ENCODE data around the gene TNRC6A.
"Not testable (repeated sequence)": the region's sequence is repeated elsewhere in the genome, so short reads cannot be mapped to it uniquely, and the experiment has no call there.

The TNRC6A gene

DNA sequence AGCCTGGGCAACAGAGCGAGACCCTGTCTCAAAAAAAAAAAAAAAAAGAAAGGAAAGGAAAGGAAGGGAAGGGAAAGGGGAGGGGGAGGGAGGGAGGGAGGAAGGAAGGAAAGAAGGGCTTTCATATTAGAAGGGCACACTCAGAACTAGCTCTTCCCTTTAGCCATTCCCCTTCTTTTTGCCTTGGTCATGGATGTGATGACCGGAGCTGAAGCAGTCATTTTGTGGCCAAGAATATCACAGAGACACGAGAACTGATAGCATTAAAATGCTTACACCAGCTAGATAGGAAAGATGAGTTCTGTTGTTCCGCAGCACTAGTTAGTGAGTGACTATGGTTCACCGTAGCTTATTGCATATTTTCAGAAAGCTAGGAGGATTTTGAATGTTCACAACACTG, 32.8 kb upstream of the TNRC6A start:
- Histone ChIP-seq H3K27ac (ENCODE audit: low read depth in 2 of 2, low read length in 2 of 2) (no peak overlapping the region), H3K4me3 (ENCODE audit: low read length in 2 of 2) (no peak overlapping the region), H3K9ac (ENCODE audit: low read depth in 1 of 2, low read length in 2 of 2) (no peak overlapping the region), H3K36me3 (ENCODE audit: control insufficient read depth in 2 of 2, insufficient read depth in 2 of 2, low read length in 2 of 2) (no peaks in the 10 kb centered on the region), H3K27me3 (ENCODE audit: control insufficient read depth in 2 of 2, insufficient read depth in 2 of 2, low read length in 2 of 2) (no peaks in the 10 kb centered on the region), H3K4me1 (ENCODE audit: control insufficient read depth in 2 of 2, insufficient read depth in 2 of 2, low read length in 2 of 2) (peaks cover 0 to 3% of the 10 kb centered on the region in 2 donors), H3K9me3 (ENCODE audit: control insufficient read depth in 2 of 2, low read length in 2 of 2) (no peaks in the 10 kb centered on the region)

DNA sequence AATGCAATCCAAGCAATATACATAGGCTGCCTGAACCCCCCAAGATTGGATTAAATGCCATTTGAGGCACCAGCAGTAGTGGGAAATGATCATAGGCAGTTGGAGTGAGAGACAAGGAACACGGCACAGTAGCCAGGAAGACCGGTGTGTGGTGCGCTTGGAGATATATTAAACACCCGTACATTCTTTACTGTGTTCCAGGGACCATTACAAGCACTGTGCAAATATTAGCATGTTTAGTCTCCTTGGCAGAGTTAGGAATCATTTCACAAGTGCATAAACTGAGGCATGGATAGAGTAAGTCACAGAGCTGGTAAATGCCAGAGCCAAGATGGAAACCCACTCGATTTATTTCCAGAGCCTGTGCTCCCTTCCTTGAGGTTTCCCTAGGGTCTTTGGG, 31.1 kb upstream of the TNRC6A start:
- Histone ChIP-seq H3K9me3 (ENCODE audit: control insufficient read depth in 2 of 2, low read length in 2 of 2) (no peaks in the 10 kb centered on the region), H3K36me3 (ENCODE audit: control insufficient read depth in 2 of 2, insufficient read depth in 2 of 2, low read length in 2 of 2) (no peaks in the 10 kb centered on the region), H3K4me3 (ENCODE audit: low read length in 2 of 2) (no peak overlapping the region), H3K4me1 (ENCODE audit: control insufficient read depth in 2 of 2, insufficient read depth in 2 of 2, low read length in 2 of 2) (peaks cover 0 to 3% of the 10 kb centered on the region in 2 donors), H3K9ac (ENCODE audit: low read depth in 1 of 2, low read length in 2 of 2) (no peak overlapping the region), H3K27me3 (ENCODE audit: control insufficient read depth in 2 of 2, insufficient read depth in 2 of 2, low read length in 2 of 2) (no peaks in the 10 kb centered on the region), H3K27ac (ENCODE audit: low read depth in 2 of 2, low read length in 2 of 2) (no peak overlapping the region)

- Histone ChIP-seq H3K4me1 (ENCODE audit: control insufficient read depth in 2 of 2, insufficient read depth in 2 of 2, low read length in 2 of 2) (peaks cover 0 to 3% of the 10 kb centered on the region in 2 donors), H3K9ac (ENCODE audit: low read depth in 1 of 2, low read length in 2 of 2) (no peak overlapping the region), H3K9me3 (ENCODE audit: control insufficient read depth in 2 of 2, low read length in 2 of 2) (no peaks in the 10 kb centered on the region), H3K27me3 (ENCODE audit: control insufficient read depth in 2 of 2, insufficient read depth in 2 of 2, low read length in 2 of 2) (no peaks in the 10 kb centered on the region), H3K4me3 (ENCODE audit: low read length in 2 of 2) (no peak overlapping the region), H3K36me3 (ENCODE audit: control insufficient read depth in 2 of 2, insufficient read depth in 2 of 2, low read length in 2 of 2) (no peaks in the 10 kb centered on the region), H3K27ac (ENCODE audit: low read depth in 2 of 2, low read length in 2 of 2) (no peak overlapping the region)
Measured at GRCh38 chr16:24699151-24699723, 30.2 kb upstream of the TNRC6A start.

- H3K4me1 ChIP-seq (ENCODE audit: control insufficient read depth in 2 of 2, insufficient read depth in 2 of 2, low read length in 2 of 2), result peaks cover 0 to 3% of the 10 kb centered on the region in 2 donors
- no peaks in the 10 kb centered on the region for H3K36me3 ChIP-seq (ENCODE audit: control insufficient read depth in 2 of 2, insufficient read depth in 2 of 2, low read length in 2 of 2)
- no peak overlapping the region for H3K4me3 ChIP-seq (ENCODE audit: low read length in 2 of 2)
- H3K27me3 ChIP-seq (ENCODE audit: control insufficient read depth in 2 of 2, insufficient read depth in 2 of 2, low read length in 2 of 2), result no peaks in the 10 kb centered on the region
- no peaks in the 10 kb centered on the region for H3K9me3 ChIP-seq (ENCODE audit: control insufficient read depth in 2 of 2, low read length in 2 of 2)
- H3K9ac ChIP-seq (ENCODE audit: low read depth in 1 of 2, low read length in 2 of 2), result no peak overlapping the region
- H3K27ac ChIP-seq (ENCODE audit: low read depth in 2 of 2, low read length in 2 of 2), result peak overlapping the region; percentile 51 to 57
Measured at GRCh38 chr16:24700549-24701392, 28.7 kb upstream of the TNRC6A start.

DNA sequence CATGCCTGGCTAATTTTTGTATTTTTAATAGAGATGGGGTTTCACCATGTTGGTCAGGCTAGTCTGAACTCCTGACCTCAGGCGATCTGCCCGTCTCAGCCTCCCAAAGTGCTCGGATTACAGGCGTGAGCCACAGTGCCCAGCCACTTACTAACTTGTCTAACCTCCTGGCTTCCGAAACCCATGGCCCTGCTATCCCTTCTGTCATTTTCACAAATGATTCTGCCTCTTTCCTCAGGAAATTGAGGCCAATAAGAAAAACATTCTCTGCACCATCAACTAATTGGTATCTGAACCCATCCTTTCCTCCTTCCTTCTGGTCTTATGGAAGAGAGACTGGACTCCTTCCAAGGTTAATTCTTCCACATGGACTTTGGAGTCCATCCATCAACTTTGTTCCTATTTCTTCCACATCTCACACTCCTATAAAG, 27.9 kb upstream of the TNRC6A start:
- Histone ChIP-seq H3K9me3 (ENCODE audit: control insufficient read depth in 2 of 2, low read length in 2 of 2) (no peaks in the 10 kb centered on the region), H3K9ac (ENCODE audit: low read depth in 1 of 2, low read length in 2 of 2) (no peak overlapping the region), H3K4me1 (ENCODE audit: control insufficient read depth in 2 of 2, insufficient read depth in 2 of 2, low read length in 2 of 2) (peaks cover 0 to 3% of the 10 kb centered on the region in 2 donors), H3K4me3 (ENCODE audit: low read length in 2 of 2) (no peak overlapping the region), H3K27me3 (ENCODE audit: control insufficient read depth in 2 of 2, insufficient read depth in 2 of 2, low read length in 2 of 2) (no peaks in the 10 kb centered on the region), H3K36me3 (ENCODE audit: control insufficient read depth in 2 of 2, insufficient read depth in 2 of 2, low read length in 2 of 2) (no peaks in the 10 kb centered on the region), H3K27ac (ENCODE audit: low read depth in 2 of 2, low read length in 2 of 2) (no peak overlapping the region)

DNA sequence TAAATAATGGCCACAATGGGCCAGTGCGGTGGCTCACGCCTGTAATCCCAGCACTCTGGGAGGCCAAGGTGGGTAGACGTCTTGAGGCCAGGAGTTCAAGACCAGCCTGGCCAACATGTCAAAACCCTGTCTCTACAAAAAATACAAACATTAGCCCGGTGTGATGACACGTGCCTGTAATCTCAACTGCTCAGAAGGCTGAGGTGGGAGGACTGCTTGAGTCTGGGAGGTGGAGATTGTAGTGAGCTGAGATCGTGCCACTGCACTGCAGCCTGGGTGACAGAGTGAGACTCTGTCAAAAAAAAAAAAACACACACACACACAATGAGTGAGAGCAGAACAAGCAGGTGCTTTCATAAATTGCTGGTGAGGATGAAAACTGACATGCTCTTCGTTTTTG, 21.7 kb upstream of the TNRC6A start:
- not testable (repeated sequence) for H3K9ac ChIP-seq (ENCODE audit: low read depth in 1 of 2, low read length in 2 of 2); H3K4me3 ChIP-seq (ENCODE audit: low read length in 2 of 2); H3K9me3 ChIP-seq (ENCODE audit: control insufficient read depth in 2 of 2, low read length in 2 of 2); H3K36me3 ChIP-seq (ENCODE audit: control insufficient read depth in 2 of 2, insufficient read depth in 2 of 2, low read length in 2 of 2); H3K4me1 ChIP-seq (ENCODE audit: control insufficient read depth in 2 of 2, insufficient read depth in 2 of 2, low read length in 2 of 2); H3K27me3 ChIP-seq (ENCODE audit: control insufficient read depth in 2 of 2, insufficient read depth in 2 of 2, low read length in 2 of 2); H3K27ac ChIP-seq (ENCODE audit: low read depth in 2 of 2, low read length in 2 of 2)

DNA sequence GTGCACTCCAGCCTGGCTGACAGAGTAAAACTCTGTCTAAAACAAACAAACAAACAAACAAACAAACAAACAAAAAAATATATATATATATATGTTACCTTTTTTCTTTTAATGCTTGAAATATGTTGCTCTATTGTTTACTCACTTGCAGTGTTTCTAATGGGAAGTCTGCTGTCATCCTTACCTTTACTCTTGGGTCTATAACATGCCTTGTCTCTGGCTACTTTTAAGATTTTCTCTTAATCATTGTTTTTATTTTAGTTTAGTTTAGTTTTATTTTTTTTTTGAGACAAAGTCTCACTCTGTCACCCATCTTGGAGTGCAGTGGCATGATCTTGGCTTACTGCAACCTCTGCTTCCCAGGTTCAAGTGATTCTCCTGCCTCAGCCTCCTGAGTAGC, 16.1 kb upstream of the TNRC6A start:
- no peaks in the 10 kb centered on the region for H3K27me3 ChIP-seq (ENCODE audit: control insufficient read depth in 2 of 2, insufficient read depth in 2 of 2, low read length in 2 of 2)
- H3K9ac ChIP-seq (ENCODE audit: low read depth in 1 of 2, low read length in 2 of 2), result no peak overlapping the region
- H3K9me3 ChIP-seq (ENCODE audit: control insufficient read depth in 2 of 2, low read length in 2 of 2), result no peaks in the 10 kb centered on the region
- no peak overlapping the region for H3K4me3 ChIP-seq (ENCODE audit: low read length in 2 of 2)
- H3K27ac ChIP-seq (ENCODE audit: low read depth in 2 of 2, low read length in 2 of 2), result no peak overlapping the region
- no peaks in the 10 kb centered on the region for H3K4me1 ChIP-seq (ENCODE audit: control insufficient read depth in 2 of 2, insufficient read depth in 2 of 2, low read length in 2 of 2)
- no peaks in the 10 kb centered on the region for H3K36me3 ChIP-seq (ENCODE audit: control insufficient read depth in 2 of 2, insufficient read depth in 2 of 2, low read length in 2 of 2)

GRCh38 chr16:24717411-24717810, 12.0 kb upstream of the TNRC6A start:
- Histone ChIP-seq H3K27me3 (ENCODE audit: control insufficient read depth in 2 of 2, insufficient read depth in 2 of 2, low read length in 2 of 2) (no peaks in the 10 kb centered on the region), H3K4me1 (ENCODE audit: control insufficient read depth in 2 of 2, insufficient read depth in 2 of 2, low read length in 2 of 2) (no peaks in the 10 kb centered on the region), H3K4me3 (ENCODE audit: low read length in 2 of 2) (no peak overlapping the region), H3K9me3 (ENCODE audit: control insufficient read depth in 2 of 2, low read length in 2 of 2) (no peaks in the 10 kb centered on the region), H3K27ac (ENCODE audit: low read depth in 2 of 2, low read length in 2 of 2) (no peak overlapping the region), H3K36me3 (ENCODE audit: control insufficient read depth in 2 of 2, insufficient read depth in 2 of 2, low read length in 2 of 2) (no peaks in the 10 kb centered on the region), H3K9ac (ENCODE audit: low read depth in 1 of 2, low read length in 2 of 2) (no peak overlapping the region)

GRCh38 chr16:24718967-24719521, 10.4 kb upstream of the TNRC6A start:
- Histone ChIP-seq H3K27me3 (ENCODE audit: control insufficient read depth in 2 of 2, insufficient read depth in 2 of 2, low read length in 2 of 2) (no peaks in the 10 kb centered on the region), H3K27ac (ENCODE audit: low read depth in 2 of 2, low read length in 2 of 2) (no peak overlapping the region), H3K9me3 (ENCODE audit: control insufficient read depth in 2 of 2, low read length in 2 of 2) (no peaks in the 10 kb centered on the region), H3K4me3 (ENCODE audit: low read length in 2 of 2) (no peak overlapping the region), H3K9ac (ENCODE audit: low read depth in 1 of 2, low read length in 2 of 2) (no peak overlapping the region), H3K4me1 (ENCODE audit: control insufficient read depth in 2 of 2, insufficient read depth in 2 of 2, low read length in 2 of 2) (no peaks in the 10 kb centered on the region), H3K36me3 (ENCODE audit: control insufficient read depth in 2 of 2, insufficient read depth in 2 of 2, low read length in 2 of 2) (no peaks in the 10 kb centered on the region)

DNA sequence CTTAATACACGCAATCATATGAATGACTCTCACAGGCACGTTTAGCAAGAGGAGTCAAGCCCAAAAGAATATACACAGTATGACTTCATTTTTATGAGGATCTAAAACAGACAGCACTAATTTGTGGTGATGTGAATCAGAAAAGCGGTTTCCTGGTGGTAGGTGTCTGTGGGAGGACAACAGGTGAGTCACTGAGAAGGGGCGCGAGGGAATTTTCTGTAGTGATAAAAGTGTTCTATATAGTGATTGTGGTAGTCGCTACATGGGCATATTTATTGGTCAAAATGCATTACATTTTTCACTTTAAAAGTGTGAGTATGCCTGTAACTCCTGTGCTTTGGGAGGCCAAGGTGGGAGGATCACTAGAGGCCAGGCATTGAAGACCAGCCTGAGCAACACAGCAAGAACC, 7.6 kb upstream of the TNRC6A start:
- Histone ChIP-seq H3K27ac (ENCODE audit: low read depth in 2 of 2, low read length in 2 of 2) (no peak overlapping the region), H3K27me3 (ENCODE audit: control insufficient read depth in 2 of 2, insufficient read depth in 2 of 2, low read length in 2 of 2) (no peaks in the 10 kb centered on the region), H3K36me3 (ENCODE audit: control insufficient read depth in 2 of 2, insufficient read depth in 2 of 2, low read length in 2 of 2) (no peaks in the 10 kb centered on the region), H3K9me3 (ENCODE audit: control insufficient read depth in 2 of 2, low read length in 2 of 2) (no peaks in the 10 kb centered on the region), H3K9ac (ENCODE audit: low read depth in 1 of 2, low read length in 2 of 2) (no peak overlapping the region), H3K4me3 (ENCODE audit: low read length in 2 of 2) (no peak overlapping the region), H3K4me1 (ENCODE audit: control insufficient read depth in 2 of 2, insufficient read depth in 2 of 2, low read length in 2 of 2) (no peaks in the 10 kb centered on the region)
